K562 (cell line): Measurements from ENCODE around the gene CDC42BPB.

Experiments
- CBFB ChIP-seq: sonication (generic); formaldehyde crosslinking; IDR thresholded peaks from 2 replicates; pipeline ENCODE4 v1.4.0; 2020; ENCODE audit warnings: mild to moderate bottlenecking, missing genetic modification reagents
- EZH2 ChIP-seq: IDR thresholded peaks from 2 replicates; pipeline ENCODE4 v1.6.1; 2012; ENCODE audit warnings: low read depth, mild to moderate bottlenecking, inconsistent platforms, low read length, borderline replicate concordance
- FOXA1 ChIP-seq: fragments of 450-650 bp; IDR thresholded peaks from 2 replicates; pipeline ENCODE4 v1.6.1; 2016; ENCODE audit warnings: mild to moderate bottlenecking, borderline replicate concordance
- GATAD2B ChIP-seq: fragments of 450-650 bp; IDR thresholded peaks from 2 replicates; pipeline ENCODE4 v1.6.1; 2017; ENCODE audit warnings: mild to moderate bottlenecking, borderline replicate concordance
- HNRNPK ChIP-seq: fragments of 200-400 bp; formaldehyde crosslinking; IDR thresholded peaks from one replicate; pipeline ENCODE4 v1.6.1; 2018; ENCODE audit warnings: mild to moderate bottlenecking, low read depth, low read length; ENCODE audit not compliant: poor library complexity, severe bottlenecking
- POLR2A ChIP-seq: fragments of 450-650 bp; conservative IDR thresholded peaks from 2 replicates; pipeline ENCODE4 v1.6.1; 2016
- RNF2 ChIP-seq: sonication (generic); IDR thresholded peaks from 2 replicates; pipeline ENCODE4 v1.6.1; 2016
- SMC3 ChIP-seq: conservative IDR thresholded peaks from 2 replicates; pipeline ENCODE4 v1.6.1; 2011; ENCODE audit warnings: low read depth, low read length, improper control_type of control experiment; ENCODE audit not compliant: insufficient read depth
- YY1 ChIP-seq, 3 experiments: IDR thresholded peaks; 2 replicates each; pipeline ENCODE4 v1.6.1; 2011; ENCODE audit warnings: low read length in 2 of 3, mild to moderate bottlenecking in 2 of 3, moderate library complexity in 2 of 3, borderline replicate concordance in 1 of 3, control low read depth in 1 of 3, low read depth in 1 of 3; ENCODE audit not compliant: insufficient read depth in 3 of 3, insufficient replicate concordance in 2 of 3, control insufficient read depth in 1 of 3, insufficient read length in 1 of 3; ENCODE audit errors: extremely low read depth in 1 of 3
- ZNF133 ChIP-seq: fragments of 250-450 bp; sonication (Bioruptor Pico); IDR thresholded peaks from 2 replicates; pipeline ENCODE4 v1.4.0; 2020; ENCODE audit warnings: mild to moderate bottlenecking
- TF ChIP-seq, protein P1 (sequence below), 3 experiments: IDR thresholded peaks in 2 of 3; conservative IDR thresholded peaks in 1 of 3; 2 replicates each; pipeline ENCODE4 v1.5.1; 2011 to 2012; ENCODE audit warnings: low read length in 3 of 3, mild to moderate bottlenecking in 3 of 3, control low read depth in 2 of 3, improper control_type of control experiment in 1 of 3, inconsistent platforms in 1 of 3, low read depth in 1 of 3, mixed read lengths in 1 of 3, moderate library complexity in 1 of 3; ENCODE audit not compliant: insufficient read depth in 2 of 3
- TF ChIP-seq, protein P2 (sequence below): fragments of 450-650 bp; formaldehyde crosslinking; IDR thresholded peaks from 2 replicates; pipeline ENCODE4 v1.4.0; 2022; ENCODE audit warnings: missing genetic modification characterization

DNA sequence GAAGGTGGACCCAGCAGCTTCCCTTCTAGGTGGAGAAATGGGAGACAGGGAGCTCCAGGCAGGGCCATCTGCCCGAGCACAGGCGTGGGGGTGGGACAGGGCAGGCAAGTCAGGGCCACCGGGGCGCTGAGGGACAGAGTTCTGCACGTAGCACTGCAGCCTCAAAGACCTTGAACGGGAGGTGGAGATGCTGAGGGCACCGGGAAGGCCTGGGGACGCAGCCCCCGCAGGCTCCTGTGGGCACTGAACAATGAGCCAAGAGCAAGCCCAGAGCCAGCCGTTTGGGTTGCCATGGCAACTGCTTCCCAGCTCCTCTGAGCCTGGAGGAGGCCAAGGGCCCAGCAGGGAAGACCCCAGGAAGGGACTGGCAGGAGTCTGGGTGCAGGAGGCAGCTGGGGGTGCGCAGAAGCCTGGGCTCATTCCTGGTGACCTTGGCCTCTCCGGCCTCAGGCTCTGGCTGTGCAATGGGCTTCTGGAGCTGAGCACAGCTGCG lies 30.0 kb upstream of the CDC42BPB start:
- no peak for TF ChIP-seq RNF2
- no peak for TF ChIP-seq CBFB (CRISPR knock-in tag)
- TF ChIP-seq HNRNPK: no peak
- no peak for TF ChIP-seq GATAD2B
- TF ChIP-seq SMC3: no peak
- no peak for TF ChIP-seq EZH2
- TF ChIP-seq, protein P1, sequence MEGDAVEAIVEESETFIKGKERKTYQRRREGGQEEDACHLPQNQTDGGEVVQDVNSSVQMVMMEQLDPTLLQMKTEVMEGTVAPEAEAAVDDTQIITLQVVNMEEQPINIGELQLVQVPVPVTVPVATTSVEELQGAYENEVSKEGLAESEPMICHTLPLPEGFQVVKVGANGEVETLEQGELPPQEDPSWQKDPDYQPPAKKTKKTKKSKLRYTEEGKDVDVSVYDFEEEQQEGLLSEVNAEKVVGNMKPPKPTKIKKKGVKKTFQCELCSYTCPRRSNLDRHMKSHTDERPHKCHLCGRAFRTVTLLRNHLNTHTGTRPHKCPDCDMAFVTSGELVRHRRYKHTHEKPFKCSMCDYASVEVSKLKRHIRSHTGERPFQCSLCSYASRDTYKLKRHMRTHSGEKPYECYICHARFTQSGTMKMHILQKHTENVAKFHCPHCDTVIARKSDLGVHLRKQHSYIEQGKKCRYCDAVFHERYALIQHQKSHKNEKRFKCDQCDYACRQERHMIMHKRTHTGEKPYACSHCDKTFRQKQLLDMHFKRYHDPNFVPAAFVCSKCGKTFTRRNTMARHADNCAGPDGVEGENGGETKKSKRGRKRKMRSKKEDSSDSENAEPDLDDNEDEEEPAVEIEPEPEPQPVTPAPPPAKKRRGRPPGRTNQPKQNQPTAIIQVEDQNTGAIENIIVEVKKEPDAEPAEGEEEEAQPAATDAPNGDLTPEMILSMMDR (IDR thresholded peaks at IDR 0.05 in 2 of 3, conservative IDR thresholded peaks at IDR 0.05 in 1 of 3; ENCODE audit: insufficient read depth in 2 of 3, low read depth in 1 of 3, low read length in 3 of 3): no peak
- TF ChIP-seq YY1 (IDR thresholded peaks at IDR 0.05; ENCODE audit: borderline replicate concordance in 1 of 3, control insufficient read depth in 1 of 3, extremely low read depth in 1 of 3, insufficient read depth in 3 of 3, insufficient read length in 1 of 3, insufficient replicate concordance in 2 of 3, low read depth in 1 of 3, low read length in 2 of 3): no peak
- TF ChIP-seq, protein P2, sequence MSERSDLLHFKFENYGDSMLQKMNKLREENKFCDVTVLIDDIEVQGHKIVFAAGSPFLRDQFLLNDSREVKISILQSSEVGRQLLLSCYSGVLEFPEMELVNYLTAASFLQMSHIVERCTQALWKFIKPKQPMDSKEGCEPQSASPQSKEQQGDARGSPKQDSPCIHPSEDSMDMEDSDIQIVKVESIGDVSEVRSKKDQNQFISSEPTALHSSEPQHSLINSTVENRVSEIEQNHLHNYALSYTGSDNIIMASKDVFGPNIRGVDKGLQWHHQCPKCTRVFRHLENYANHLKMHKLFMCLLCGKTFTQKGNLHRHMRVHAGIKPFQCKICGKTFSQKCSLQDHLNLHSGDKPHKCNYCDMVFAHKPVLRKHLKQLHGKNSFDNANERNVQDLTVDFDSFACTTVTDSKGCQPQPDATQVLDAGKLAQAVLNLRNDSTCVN (CRISPR knock-in tag): no peak
- no peak for TF ChIP-seq POLR2A
- no peak for TF ChIP-seq FOXA1
- no peak for TF ChIP-seq ZNF133
